ENCODE results near the gene MGMT. TPM values are rescaled to one million over a fixed set of nuclear protein-coding genes. Genes with fewer than 3 reads are reported as not detected.

Gene MGMT
- total and polyA plus RNA-seq, 2 experiments from 2014 or later: 19.3 to 21.9 TPM

GRCh38 chr10:129642427-129642826 is 175.4 kb downstream of the MGMT start:
- TF ChIP-seq NANOG (IDR thresholded peaks at IDR 0.05; ENCODE audit: borderline replicate concordance): no peak
- no peak overlapping the region for H3K4me2 ChIP-seq
- Mint-ChIP-seq H3K4me1 (peaks cover 17% of the 10 kb centered on the region), H3K27me3 (ENCODE audit: insufficient read depth, low read depth, poor library complexity) (peaks cover 3% of the 10 kb centered on the region), H3K36me3 (ENCODE audit: low read depth) (no peaks in the 10 kb centered on the region), H3K27ac (no peak overlapping the region), H3K4me3 (no peak overlapping the region), H3K9me3 (no peaks in the 10 kb centered on the region)
- H3K27ac ChIP-seq (ENCODE audit: low read depth): no peak overlapping the region
- DNase-seq (ENCODE audit: low spot score) (no peak), ATAC-seq (peak; percentile 25)
- H3F3A ChIP-seq (replicated peaks; ENCODE audit: low read depth): no peaks in the 10 kb centered on the region
- no peaks in the 10 kb centered on the region for H3K4me1 ChIP-seq (ENCODE audit: insufficient read depth)
- H3K4me3 ChIP-seq: no peak overlapping the region
- no peaks in the 10 kb centered on the region for H4K20me1 ChIP-seq (replicated peaks; ENCODE audit: insufficient read depth)
- H2AFZ ChIP-seq: no peak overlapping the region
- no peaks in the 10 kb centered on the region for H3K9me2 ChIP-seq (ENCODE audit: insufficient read depth)
- H3K36me3 ChIP-seq (ENCODE audit: insufficient read depth): no peaks in the 10 kb centered on the region
- no peaks in the 10 kb centered on the region for H3K79me2 ChIP-seq (replicated peaks; ENCODE audit: insufficient read depth)
- H3K27me3 ChIP-seq (ENCODE audit: insufficient read depth): no peaks in the 10 kb centered on the region

- H3K27ac ChIP-seq (ENCODE audit: low read depth): no peak overlapping the region
- no peak for DNase-seq (ENCODE audit: low spot score)
- H3K27me3 ChIP-seq (ENCODE audit: insufficient read depth): no peaks in the 10 kb centered on the region
- H2AFZ ChIP-seq: no peak overlapping the region
- no peak overlapping the region for H3K4me3 ChIP-seq
- H3K36me3 ChIP-seq (ENCODE audit: insufficient read depth): no peaks in the 10 kb centered on the region
- H3K36me3 Mint-ChIP-seq (ENCODE audit: low read depth): no peaks in the 10 kb centered on the region
- H3K4me3 Mint-ChIP-seq: no peak overlapping the region
- H3K79me2 ChIP-seq (replicated peaks; ENCODE audit: insufficient read depth): no peaks in the 10 kb centered on the region
- H3F3A ChIP-seq (replicated peaks; ENCODE audit: low read depth): no peaks in the 10 kb centered on the region
- H3K4me1 Mint-ChIP-seq: peaks cover 20% of the 10 kb centered on the region
- peaks cover 3% of the 10 kb centered on the region for H3K27me3 Mint-ChIP-seq (ENCODE audit: insufficient read depth, low read depth, poor library complexity)
- no peaks in the 10 kb centered on the region for H3K9me2 ChIP-seq (ENCODE audit: insufficient read depth)
- H3K9me3 Mint-ChIP-seq: no peaks in the 10 kb centered on the region
- peak overlapping the region; percentile 78 for H3K27ac Mint-ChIP-seq
- H3K4me1 ChIP-seq (ENCODE audit: insufficient read depth): no peaks in the 10 kb centered on the region
- H4K20me1 ChIP-seq (replicated peaks; ENCODE audit: insufficient read depth): no peaks in the 10 kb centered on the region
- no peak overlapping the region for H3K4me2 ChIP-seq
- ATAC-seq: no peak
- TF ChIP-seq EZH2 (IDR thresholded peaks at IDR 0.05; ENCODE audit: low read depth, unreplicated experiment) (no peak), POLR2AphosphoS5 (IDR thresholded peaks at IDR 0.05; ENCODE audit: low read depth) (no peak), EZH2phosphoT487 (IDR thresholded peaks at IDR 0.05; ENCODE audit: unreplicated experiment) (no peak), JUNB (IDR thresholded peaks at IDR 0.05; ENCODE audit: unreplicated experiment) (no peak), CREB1 (CRISPR knock-in tag; IDR thresholded peaks at IDR 0.05; ENCODE audit: low read depth) (no peak), STAT1 (IDR thresholded peaks at IDR 0.05; ENCODE audit: unreplicated experiment) (no peak), CTCF (conservative IDR thresholded peaks at IDR 0.05; ENCODE audit: low read depth in 2 of 2) (no peak), ZNF331 (CRISPR knock-in tag; IDR thresholded peaks at IDR 0.05; ENCODE audit: low read depth) (no peak), ZNF462 (CRISPR knock-in tag; IDR thresholded peaks at IDR 0.05) (no peak), ZNF114 (CRISPR knock-in tag; IDR thresholded peaks at IDR 0.05) (no peak)
- TF ChIP-seq, protein P1, sequence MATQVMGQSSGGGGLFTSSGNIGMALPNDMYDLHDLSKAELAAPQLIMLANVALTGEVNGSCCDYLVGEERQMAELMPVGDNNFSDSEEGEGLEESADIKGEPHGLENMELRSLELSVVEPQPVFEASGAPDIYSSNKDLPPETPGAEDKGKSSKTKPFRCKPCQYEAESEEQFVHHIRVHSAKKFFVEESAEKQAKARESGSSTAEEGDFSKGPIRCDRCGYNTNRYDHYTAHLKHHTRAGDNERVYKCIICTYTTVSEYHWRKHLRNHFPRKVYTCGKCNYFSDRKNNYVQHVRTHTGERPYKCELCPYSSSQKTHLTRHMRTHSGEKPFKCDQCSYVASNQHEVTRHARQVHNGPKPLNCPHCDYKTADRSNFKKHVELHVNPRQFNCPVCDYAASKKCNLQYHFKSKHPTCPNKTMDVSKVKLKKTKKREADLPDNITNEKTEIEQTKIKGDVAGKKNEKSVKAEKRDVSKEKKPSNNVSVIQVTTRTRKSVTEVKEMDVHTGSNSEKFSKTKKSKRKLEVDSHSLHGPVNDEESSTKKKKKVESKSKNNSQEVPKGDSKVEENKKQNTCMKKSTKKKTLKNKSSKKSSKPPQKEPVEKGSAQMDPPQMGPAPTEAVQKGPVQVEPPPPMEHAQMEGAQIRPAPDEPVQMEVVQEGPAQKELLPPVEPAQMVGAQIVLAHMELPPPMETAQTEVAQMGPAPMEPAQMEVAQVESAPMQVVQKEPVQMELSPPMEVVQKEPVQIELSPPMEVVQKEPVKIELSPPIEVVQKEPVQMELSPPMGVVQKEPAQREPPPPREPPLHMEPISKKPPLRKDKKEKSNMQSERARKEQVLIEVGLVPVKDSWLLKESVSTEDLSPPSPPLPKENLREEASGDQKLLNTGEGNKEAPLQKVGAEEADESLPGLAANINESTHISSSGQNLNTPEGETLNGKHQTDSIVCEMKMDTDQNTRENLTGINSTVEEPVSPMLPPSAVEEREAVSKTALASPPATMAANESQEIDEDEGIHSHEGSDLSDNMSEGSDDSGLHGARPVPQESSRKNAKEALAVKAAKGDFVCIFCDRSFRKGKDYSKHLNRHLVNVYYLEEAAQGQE (IDR thresholded peaks at IDR 0.05; ENCODE audit: unreplicated experiment): no peak
Observed at GRCh38 chr10:129643266-129643665, 176.2 kb downstream of the MGMT start.
